HEK293T (cell line): ENCODE measurements around the gene FBLN1.

Experiments
- CTCF ChIA-PET: fragments of 350-600 bp; formaldehyde crosslinking; extraction: SDS; loops from one replicate; lab custom pipeline; 2021; ENCODE audit warnings: antibody characterized with exemption, inconsistent platforms; lab: Yijun Ruan, JAX
- POLR2A ChIA-PET: fragments of 350-600 bp; formaldehyde crosslinking; extraction: SDS; loops from one replicate; lab custom pipeline; 2020; ENCODE audit warnings: antibody characterized with exemption, inconsistent platforms; lab: Yijun Ruan, JAX
- DNase-seq: peaks from one replicate; pipeline ENCODE4 v3.0.0; 2012; ENCODE audit warnings: mixed read lengths; ENCODE audit errors: extremely low spot score
- ARNT ChIP-seq: fragments of 450-650 bp; IDR thresholded peaks from 2 replicates; pipeline ENCODE4 v1.6.1; 2017; ENCODE audit warnings: mild to moderate bottlenecking
- BHLHE40 ChIP-seq: fragments of 450-650 bp; IDR thresholded peaks from 2 replicates; pipeline ENCODE4 v1.6.1; 2016; ENCODE audit warnings: mild to moderate bottlenecking, moderate library complexity, borderline replicate concordance
- CTBP1 ChIP-seq: fragments of 450-650 bp; IDR thresholded peaks from 2 replicates; pipeline ENCODE4 v1.6.1; 2016; ENCODE audit warnings: borderline replicate concordance
- ELF4 ChIP-seq: fragments of 450-650 bp; IDR thresholded peaks from 2 replicates; pipeline ENCODE4 v1.6.1; 2017; ENCODE audit warnings: antibody characterized with exemption
- FOXA1 ChIP-seq: fragments of 450-650 bp; IDR thresholded peaks from 2 replicates; pipeline ENCODE4 v1.6.1; 2016; ENCODE audit warnings: mild to moderate bottlenecking
- FOXK2 ChIP-seq: fragments of 450-650 bp; IDR thresholded peaks from 2 replicates; pipeline ENCODE4 v1.6.1; 2016; ENCODE audit warnings: mild to moderate bottlenecking
- FOXM1 ChIP-seq: fragments of 450-650 bp; IDR thresholded peaks from 2 replicates; pipeline ENCODE4 v1.6.1; 2017; ENCODE audit warnings: mild to moderate bottlenecking, borderline replicate concordance
- HDGF ChIP-seq: fragments of 450-650 bp; IDR thresholded peaks from 2 replicates; pipeline ENCODE4 v1.6.1; 2017; ENCODE audit warnings: antibody characterized with exemption, borderline replicate concordance
- L3MBTL2 ChIP-seq: fragments of 450-650 bp; conservative IDR thresholded peaks from 2 replicates; pipeline ENCODE4 v1.6.1; 2016; ENCODE audit warnings: mild to moderate bottlenecking
- LEF1 ChIP-seq: fragments of 450-650 bp; IDR thresholded peaks from 2 replicates; pipeline ENCODE4 v1.6.1; 2017; ENCODE audit warnings: mild to moderate bottlenecking, borderline replicate concordance
- NFRKB ChIP-seq: fragments of 450-650 bp; IDR thresholded peaks from 2 replicates; pipeline ENCODE4 v1.6.1; 2016; ENCODE audit warnings: mild to moderate bottlenecking, moderate library complexity
- PKNOX1 ChIP-seq: fragments of 450-650 bp; IDR thresholded peaks from 2 replicates; pipeline ENCODE4 v1.6.1; 2016
- SP1 ChIP-seq: fragments of 450-650 bp; IDR thresholded peaks from 2 replicates; pipeline ENCODE4 v1.6.1; 2017
- SUZ12 ChIP-seq: fragments of 450-650 bp; IDR thresholded peaks from 2 replicates; pipeline ENCODE4 v1.6.1; 2016; ENCODE audit warnings: mild to moderate bottlenecking
- TARDBP ChIP-seq: fragments of 450-650 bp; IDR thresholded peaks from 2 replicates; pipeline ENCODE4 v1.6.1; 2016
- ZNF384 ChIP-seq: fragments of 450-650 bp; IDR thresholded peaks from 2 replicates; pipeline ENCODE4 v1.6.1; 2016

Gene FBLN1

GRCh38 chr22:45608763-45609180 is 106.1 kb downstream of the FBLN1 start:
- ChIA-PET POLR2A (no interaction called here), CTCF (no interaction called here)
- DNase-seq = no peak
- TF ChIP-seq FOXM1 (no peak), BHLHE40 (no peak), FOXK2 (no peak), HDGF (no peak), ZNF384 (no peak), LEF1 (no peak), TARDBP (no peak), ARNT (no peak), ELF4 (no peak), NFRKB (no peak), FOXA1 (no peak), L3MBTL2 (no peak), SP1 (no peak)

GRCh38 chr22:45612451-45612901 is 109.8 kb downstream of the FBLN1 start:
- no peak for TF ChIP-seq TARDBP
- TF ChIP-seq ELF4 = no peak
- TF ChIP-seq ZNF384 = no peak
- TF ChIP-seq CTBP1 = no peak
- no peak for TF ChIP-seq PKNOX1
- no peak for TF ChIP-seq LEF1
- TF ChIP-seq HDGF = no peak
- TF ChIP-seq FOXK2 = no peak
- no peak for TF ChIP-seq SUZ12
- no peak for TF ChIP-seq BHLHE40
- TF ChIP-seq FOXM1 = no peak
- no peak for TF ChIP-seq FOXA1
- TF ChIP-seq L3MBTL2 = no peak
- no peak for TF ChIP-seq NFRKB
- no peak for TF ChIP-seq ARNT
- no peak for TF ChIP-seq SP1
- CTCF ChIA-PET = no interaction called here
- POLR2A ChIA-PET = no interaction called here
- DNase-seq = no peak

- no peak for TF ChIP-seq HDGF
- no peak for TF ChIP-seq CTBP1
- ChIA-PET CTCF (no interaction called here), POLR2A (no interaction called here)
- DNase-seq = no peak
Observed at GRCh38 chr22:45612940-45613339, 110.3 kb downstream of the FBLN1 start.

GRCh38 chr22:45615364-45615763 is 112.7 kb downstream of the FBLN1 start:
- DNase-seq = no peak
- no peak for TF ChIP-seq FOXA1
- no peak for TF ChIP-seq LEF1
- TF ChIP-seq SUZ12 = no peak
- TF ChIP-seq L3MBTL2 = no peak
- no peak for TF ChIP-seq ZNF384
- no peak for TF ChIP-seq SP1
- TF ChIP-seq PKNOX1 = no peak
- TF ChIP-seq ELF4 = no peak
- TF ChIP-seq BHLHE40 = no peak
- no peak for TF ChIP-seq HDGF
- TF ChIP-seq ARNT = no peak
- no peak for TF ChIP-seq TARDBP
- no peak for TF ChIP-seq CTBP1
- no peak for TF ChIP-seq FOXK2
- POLR2A ChIA-PET = no interaction called here
- CTCF ChIA-PET = no interaction called here

GRCh38 chr22:45616432-45616831 is 113.7 kb downstream of the FBLN1 start:
- POLR2A ChIA-PET = no interaction called here
- no peak for DNase-seq
- CTCF ChIA-PET = interaction anchor here (0.6 to 1.0 kb wide), 2 partner anchors 17 to 390 kb away, joined by 3 read pairs; no protein-coding TSS in a partner anchor
- TF ChIP-seq FOXA1 (no peak), SUZ12 (no peak), TARDBP (no peak), PKNOX1 (no peak), ZNF384 (no peak), FOXK2 (no peak), FOXM1 (no peak), ARNT (no peak), NFRKB (no peak)

- DNase-seq = no peak
Observed at GRCh38 chr22:45617948-45618347, 115.3 kb downstream of the FBLN1 start.

More at GRCh38 chr22:45617948-45618347, 115.3 kb downstream of the FBLN1 start:
- ChIA-PET POLR2A (no interaction called here), CTCF (no interaction called here)
- no peak for TF ChIP-seq FOXA1
- TF ChIP-seq LEF1 = no peak
- no peak for TF ChIP-seq ARNT
- TF ChIP-seq NFRKB = no peak
- no peak for TF ChIP-seq TARDBP
- TF ChIP-seq ELF4 = no peak
- no peak for TF ChIP-seq FOXK2
- no peak for TF ChIP-seq HDGF
- no peak for TF ChIP-seq L3MBTL2
- TF ChIP-seq FOXM1 = no peak
- TF ChIP-seq SUZ12 = no peak
- TF ChIP-seq BHLHE40 = no peak
- no peak for TF ChIP-seq CTBP1
- no peak for TF ChIP-seq PKNOX1
- TF ChIP-seq SP1 = no peak
- no peak for TF ChIP-seq ZNF384
